ENCODE measurements around the gene ASIP.

DNA sequence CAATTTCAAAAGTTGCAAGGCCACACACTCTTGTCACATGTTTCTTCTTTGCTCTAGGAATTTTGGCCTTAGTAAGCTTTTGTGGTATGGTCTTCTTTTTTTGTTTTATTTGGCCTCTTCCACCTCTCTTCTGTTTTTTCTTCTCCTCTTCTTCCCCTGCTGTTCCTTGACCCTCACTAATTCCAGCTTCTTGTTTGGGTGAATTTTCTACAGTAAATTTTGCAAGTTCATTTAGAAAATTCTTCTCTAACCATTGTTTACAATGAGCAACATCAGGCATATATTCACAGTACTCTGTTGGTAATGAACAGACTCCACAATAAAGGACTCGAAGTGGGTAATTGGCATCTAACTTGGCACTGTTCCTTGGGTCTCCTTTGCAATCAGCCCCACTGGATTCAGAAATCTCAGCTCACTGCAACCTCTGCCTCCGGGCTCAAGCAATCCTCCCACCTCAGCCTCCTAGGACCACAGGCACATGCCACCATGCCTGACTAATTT is 5.0 kb downstream of the ASIP start:
- TF ChIP-seq, protein P1, sequence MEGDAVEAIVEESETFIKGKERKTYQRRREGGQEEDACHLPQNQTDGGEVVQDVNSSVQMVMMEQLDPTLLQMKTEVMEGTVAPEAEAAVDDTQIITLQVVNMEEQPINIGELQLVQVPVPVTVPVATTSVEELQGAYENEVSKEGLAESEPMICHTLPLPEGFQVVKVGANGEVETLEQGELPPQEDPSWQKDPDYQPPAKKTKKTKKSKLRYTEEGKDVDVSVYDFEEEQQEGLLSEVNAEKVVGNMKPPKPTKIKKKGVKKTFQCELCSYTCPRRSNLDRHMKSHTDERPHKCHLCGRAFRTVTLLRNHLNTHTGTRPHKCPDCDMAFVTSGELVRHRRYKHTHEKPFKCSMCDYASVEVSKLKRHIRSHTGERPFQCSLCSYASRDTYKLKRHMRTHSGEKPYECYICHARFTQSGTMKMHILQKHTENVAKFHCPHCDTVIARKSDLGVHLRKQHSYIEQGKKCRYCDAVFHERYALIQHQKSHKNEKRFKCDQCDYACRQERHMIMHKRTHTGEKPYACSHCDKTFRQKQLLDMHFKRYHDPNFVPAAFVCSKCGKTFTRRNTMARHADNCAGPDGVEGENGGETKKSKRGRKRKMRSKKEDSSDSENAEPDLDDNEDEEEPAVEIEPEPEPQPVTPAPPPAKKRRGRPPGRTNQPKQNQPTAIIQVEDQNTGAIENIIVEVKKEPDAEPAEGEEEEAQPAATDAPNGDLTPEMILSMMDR (IDR thresholded peaks at IDR 0.05): no peak
- no peak for TF ChIP-seq POLR2A (IDR thresholded peaks at IDR 0.05)
